Subcutaneous adipose tissue (tissue), 4 donors: ENCODE data around the gene MOSMO. TPM values are rescaled to one million over a fixed set of nuclear protein-coding genes. Genes with fewer than 3 reads are reported as not detected.

Source experiments
- total RNA-seq, 4 donors: library from RNA; depleted of rRNA; stranded (reverse); fragments of >200 nt; gene quantifications; one replicate each; pipeline ENCODE4 v1.1.0, GENCODE V29; 2016
- TF ChIP-seq, protein P1 (sequence below): fragments of 450-650 bp; IDR thresholded peaks from one replicate; pipeline ENCODE4 v1.5.1; 2016; ENCODE audit warnings: low read depth, mild to moderate bottlenecking, control low read depth, antibody characterized with exemption, moderate library complexity

MOSMO gene
- 10 to 100 TPM; 15.3 to 33.4 (median 23.8) TPM for total RNA-seq

- TF ChIP-seq, protein P1, sequence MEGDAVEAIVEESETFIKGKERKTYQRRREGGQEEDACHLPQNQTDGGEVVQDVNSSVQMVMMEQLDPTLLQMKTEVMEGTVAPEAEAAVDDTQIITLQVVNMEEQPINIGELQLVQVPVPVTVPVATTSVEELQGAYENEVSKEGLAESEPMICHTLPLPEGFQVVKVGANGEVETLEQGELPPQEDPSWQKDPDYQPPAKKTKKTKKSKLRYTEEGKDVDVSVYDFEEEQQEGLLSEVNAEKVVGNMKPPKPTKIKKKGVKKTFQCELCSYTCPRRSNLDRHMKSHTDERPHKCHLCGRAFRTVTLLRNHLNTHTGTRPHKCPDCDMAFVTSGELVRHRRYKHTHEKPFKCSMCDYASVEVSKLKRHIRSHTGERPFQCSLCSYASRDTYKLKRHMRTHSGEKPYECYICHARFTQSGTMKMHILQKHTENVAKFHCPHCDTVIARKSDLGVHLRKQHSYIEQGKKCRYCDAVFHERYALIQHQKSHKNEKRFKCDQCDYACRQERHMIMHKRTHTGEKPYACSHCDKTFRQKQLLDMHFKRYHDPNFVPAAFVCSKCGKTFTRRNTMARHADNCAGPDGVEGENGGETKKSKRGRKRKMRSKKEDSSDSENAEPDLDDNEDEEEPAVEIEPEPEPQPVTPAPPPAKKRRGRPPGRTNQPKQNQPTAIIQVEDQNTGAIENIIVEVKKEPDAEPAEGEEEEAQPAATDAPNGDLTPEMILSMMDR = no peak
Observed at GRCh38 chr16:22007509-22008214, at the start of gene MOSMO. Gene MOSMO, plus strand, starts transcription at chr16:22008111. Its CDS starts 191 bp downstream, at chr16:22008302.

DNA sequence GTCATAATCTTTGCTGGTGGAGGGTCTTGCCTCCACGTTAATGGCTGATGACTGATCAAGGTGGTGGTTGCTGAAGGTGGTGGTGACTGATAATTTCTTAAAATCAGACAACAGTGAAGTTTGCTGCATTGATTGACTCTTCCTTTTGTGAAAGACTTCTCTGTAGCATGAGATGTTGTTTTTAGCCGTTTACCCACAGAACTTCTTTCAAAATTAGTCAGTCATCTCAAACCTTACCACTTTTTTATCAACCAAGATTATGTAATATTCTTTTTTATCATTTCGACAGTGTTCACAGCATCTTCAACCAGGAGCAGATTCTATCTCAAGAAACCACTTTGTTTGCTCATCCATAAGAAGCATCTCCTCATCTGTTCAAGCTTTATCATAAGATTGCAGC lies 48.9 kb upstream of the MOSMO start:
- TF ChIP-seq, protein P1 = no peak

DNA sequence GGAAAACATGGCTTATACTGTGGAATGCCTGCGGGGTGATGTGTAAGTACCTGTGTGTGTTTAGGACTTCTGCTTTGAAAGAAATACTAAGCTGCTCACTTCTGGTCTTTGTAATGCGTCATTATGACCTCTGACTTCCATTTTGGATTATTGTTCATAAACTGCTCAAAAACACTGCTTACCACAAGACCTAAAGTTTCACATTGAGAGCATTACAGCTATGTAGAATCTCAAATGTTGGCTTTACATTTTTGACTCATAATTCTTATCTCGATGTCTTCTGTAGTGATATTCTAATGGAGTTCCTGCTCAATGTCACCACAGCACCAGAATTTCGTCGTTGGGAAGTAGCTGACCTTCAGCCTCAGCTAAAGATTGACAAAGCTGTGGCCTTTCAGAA lies 45.4 kb upstream of the MOSMO start:
- TF ChIP-seq, protein P1 = no peak

DNA sequence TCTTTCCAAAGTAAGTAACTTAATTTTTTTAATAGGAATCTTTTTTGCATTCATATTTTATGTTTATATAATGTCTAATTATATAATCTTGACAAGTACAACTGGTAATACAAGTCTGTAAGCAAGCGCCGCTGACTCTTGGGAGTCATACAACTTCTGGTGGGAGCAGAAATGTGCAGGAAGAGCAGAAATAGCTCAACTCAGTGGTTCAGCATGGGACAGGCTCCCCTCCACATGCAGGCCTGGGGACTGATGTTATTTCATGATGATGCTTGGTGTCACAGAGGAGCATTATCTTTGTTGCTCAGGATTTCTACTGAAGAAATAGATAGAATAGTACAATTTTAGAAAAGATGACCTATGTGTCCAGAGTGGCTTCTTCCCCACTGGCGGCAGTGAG lies 44.0 kb upstream of the MOSMO start:
- TF ChIP-seq, protein P1 = no peak

DNA sequence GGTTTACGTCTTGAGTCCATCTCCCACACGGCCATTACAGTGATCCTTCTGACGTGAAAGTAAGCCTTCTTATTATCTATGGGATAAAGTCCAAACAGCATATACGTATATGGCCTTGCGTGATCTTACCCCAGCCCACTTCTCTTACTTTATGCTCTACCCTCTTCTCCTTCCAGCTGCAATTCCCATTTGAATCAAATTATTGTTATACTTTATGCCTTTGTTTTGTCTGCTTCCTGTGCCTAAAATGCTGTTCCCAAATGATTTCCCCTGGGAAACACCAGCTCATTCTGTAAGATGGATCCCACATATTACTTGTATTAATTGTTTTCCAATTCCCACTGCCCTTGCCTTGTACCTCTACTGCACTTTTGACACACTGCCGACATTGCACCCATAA lies 43.6 kb upstream of the MOSMO start:
- TF ChIP-seq, protein P1 = no peak

DNA sequence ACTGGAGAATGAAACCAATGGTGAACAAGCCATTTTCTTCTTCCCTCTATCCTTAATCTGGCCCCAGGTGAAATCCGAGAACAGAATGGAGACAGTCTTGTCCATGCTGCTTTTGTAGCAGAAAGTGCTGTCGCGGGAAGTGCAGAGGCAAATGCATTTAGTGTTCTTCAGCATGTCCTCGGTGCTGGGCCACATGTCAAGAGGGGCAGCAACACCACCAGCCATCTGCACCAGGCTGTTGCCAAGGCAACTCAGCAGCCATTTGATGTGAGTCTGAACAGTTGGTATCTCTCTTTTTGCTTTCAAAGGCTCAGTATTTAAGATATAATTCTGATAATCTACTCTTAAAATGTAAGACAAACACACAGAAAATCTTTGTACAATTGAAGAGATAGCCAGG lies 36.1 kb upstream of the MOSMO start:
- TF ChIP-seq, protein P1 = no peak

- TF ChIP-seq, protein P1 = no peak
Observed at GRCh38 chr16:21973945-21974344, 34.0 kb upstream of the MOSMO start.
